SJSA1 (cell line): ENCODE results near the gene FBP1. TPM values are rescaled to one million over a fixed set of nuclear protein-coding genes. Genes with fewer than 3 reads are reported as not detected.

Source experiments
- DNase-seq, 2 experiments: peaks; one replicate each; pipeline ENCODE4 v3.0.0-alpha.2; 2015 to 2020; ENCODE audit warnings: low spot score in 2 of 2, low read depth in 1 of 2
- H3K27ac ChIP-seq: fragments of 250-450 bp; sonication (Bioruptor Pico); 2 replicates; pipeline ENCODE4 v1.5.1; 2020; ENCODE audit warnings: mild to moderate bottlenecking, moderate library complexity
- H3K27me3 ChIP-seq: fragments of 250-450 bp; sonication (Bioruptor Pico); replicated peaks from 2 replicates; pipeline ENCODE4 v1.5.1; 2020; ENCODE audit warnings: mild to moderate bottlenecking, moderate library complexity
- H3K36me3 ChIP-seq: fragments of 250-450 bp; sonication (Bioruptor Pico); 2 replicates; pipeline ENCODE4 v1.5.1; 2020; ENCODE audit warnings: mild to moderate bottlenecking
- H3K4me1 ChIP-seq: fragments of 250-450 bp; sonication (Bioruptor Pico); replicated peaks from 2 replicates; pipeline ENCODE4 v1.6.1; 2021; ENCODE audit warnings: mild to moderate bottlenecking
- H3K4me3 ChIP-seq: fragments of 250-450 bp; sonication (Bioruptor Pico); 2 replicates; pipeline ENCODE4 v1.5.1; 2020; ENCODE audit warnings: mild to moderate bottlenecking
- H3K9me3 ChIP-seq: fragments of 250-450 bp; sonication (Bioruptor Pico); replicated peaks from 2 replicates; pipeline ENCODE4 v1.5.1; 2020; ENCODE audit warnings: mild to moderate bottlenecking
- total RNA-seq: library from RNA; depleted of rRNA; stranded (reverse); fragments of >200 nt; shearing (Covaris generic); gene quantifications from 2 replicates; pipeline ENCODE4 v1.2.3, GENCODE V29; 2014; rRNA removed

FBP1 gene
- total RNA-seq: not detected in 2 replicates

DNA sequence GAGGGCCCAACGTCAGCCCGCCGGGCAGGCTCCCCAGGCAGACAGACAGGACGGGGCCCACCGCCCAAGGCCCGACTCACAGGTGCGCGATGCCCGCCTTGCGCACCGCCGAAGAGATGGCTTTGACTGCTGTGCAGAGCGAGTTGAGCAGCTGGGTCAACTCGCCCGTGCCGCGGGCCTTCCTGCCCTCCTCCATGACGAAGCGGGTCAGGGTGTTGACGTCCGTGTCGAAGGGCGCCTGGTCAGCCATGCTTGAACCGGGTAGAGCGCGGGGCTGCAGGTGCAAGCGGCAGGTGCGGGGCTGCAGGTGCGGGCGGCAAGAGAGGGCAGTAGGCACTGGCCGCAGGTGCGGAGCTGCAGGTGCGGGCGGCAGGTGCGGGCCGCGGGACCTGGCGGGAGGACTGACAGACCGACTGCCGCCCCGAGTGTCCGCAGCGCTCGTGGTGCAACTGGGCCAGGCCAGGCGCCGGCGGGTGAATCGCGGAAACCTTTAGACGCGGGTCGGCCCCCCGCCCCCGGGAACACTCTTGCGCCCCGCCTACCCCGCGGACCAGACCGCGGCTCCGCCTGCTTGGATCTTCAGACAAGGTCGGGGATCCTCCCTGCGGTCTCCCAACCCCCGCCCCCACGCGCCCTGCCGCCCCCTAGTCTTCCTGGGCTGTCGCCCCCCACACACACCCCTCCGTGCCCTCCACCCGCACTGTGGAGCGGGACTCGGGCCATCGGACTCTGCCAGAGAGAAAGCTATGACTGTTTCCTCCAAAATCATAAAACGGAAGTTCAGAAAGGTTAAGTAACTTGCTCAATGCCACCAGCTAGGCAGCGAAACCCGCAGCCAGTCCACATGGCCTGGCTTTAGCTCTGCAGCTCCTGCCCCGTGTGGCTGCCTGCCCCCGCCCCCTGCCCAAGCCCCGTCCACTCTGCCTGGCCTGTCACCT, at the start of gene FBP1:
Gene FBP1, minus strand, starts transcription at position 458 of the 938 bp plus-strand sequence. Its CDS starts 208 bp downstream, at position 250.
- Histone ChIP-seq H3K4me1 (no peaks in the 10 kb centered on the region), H3K27ac (no peak within 1 kb of the TSS), H3K9me3 (no peaks in the 10 kb centered on the region), H3K4me3 (no peak within 1 kb of the TSS), H3K36me3 (no peaks in the 10 kb centered on the region), H3K27me3 (peaks cover 8% of the 10 kb centered on the region; the same call in 1 of the 2 replicates)
- no peak for DNase-seq

DNA sequence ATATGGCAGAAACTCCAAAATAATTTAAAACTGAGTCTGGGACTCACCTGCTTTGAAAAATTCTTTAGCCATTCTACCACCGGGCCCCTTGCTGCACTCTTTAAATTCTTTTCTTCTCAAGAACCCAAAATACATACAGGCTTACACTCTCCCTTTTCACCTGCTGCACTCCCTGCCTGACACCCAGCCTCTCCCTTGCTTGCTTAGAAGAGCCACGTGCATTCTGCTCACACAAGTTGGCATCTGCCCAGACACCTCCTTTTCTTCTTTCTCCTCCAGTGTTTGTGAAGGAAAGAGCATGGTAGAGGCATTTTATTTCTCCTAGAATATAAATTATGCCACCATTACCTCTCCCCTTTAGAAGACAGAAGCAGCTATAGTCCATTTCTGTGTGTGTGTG, 48.1 kb upstream of the FBP1 start:
- no peaks in the 10 kb centered on the region for H3K4me1 ChIP-seq

DNA sequence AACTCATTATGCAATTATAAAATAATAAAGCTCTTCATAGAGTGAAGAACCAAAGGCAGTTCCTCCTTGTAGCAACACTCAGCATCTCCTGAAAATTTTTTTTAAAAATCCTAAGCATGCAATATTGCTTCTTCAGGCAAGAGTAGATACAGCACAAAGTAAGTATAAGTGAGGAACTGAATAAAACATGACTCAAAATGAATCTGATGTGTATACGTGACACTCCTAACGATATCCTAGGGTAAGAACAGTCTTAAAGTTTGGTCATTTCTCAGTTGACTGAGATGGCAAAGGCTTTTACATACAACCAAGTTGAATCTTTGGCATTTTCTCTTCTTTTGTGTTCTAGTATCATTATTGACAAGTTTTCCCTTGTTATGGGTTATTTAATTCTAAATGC, 46.0 kb upstream of the FBP1 start:
- Histone ChIP-seq H3K27me3 (no peaks in the 10 kb centered on the region), H3K9me3 (no peaks in the 10 kb centered on the region), H3K27ac (no peak overlapping the region), H3K4me3 (no peak overlapping the region), H3K36me3 (no peaks in the 10 kb centered on the region), H3K4me1 (no peaks in the 10 kb centered on the region)
- DNase-seq: no peak

More for the DNA sequence above, 48.1 kb upstream of the FBP1 start:
- H3K4me3 ChIP-seq: no peak overlapping the region
- H3K27me3 ChIP-seq: no peaks in the 10 kb centered on the region
- no peaks in the 10 kb centered on the region for H3K36me3 ChIP-seq
- H3K9me3 ChIP-seq: no peaks in the 10 kb centered on the region
- no peak for DNase-seq
- no peak overlapping the region for H3K27ac ChIP-seq

DNA sequence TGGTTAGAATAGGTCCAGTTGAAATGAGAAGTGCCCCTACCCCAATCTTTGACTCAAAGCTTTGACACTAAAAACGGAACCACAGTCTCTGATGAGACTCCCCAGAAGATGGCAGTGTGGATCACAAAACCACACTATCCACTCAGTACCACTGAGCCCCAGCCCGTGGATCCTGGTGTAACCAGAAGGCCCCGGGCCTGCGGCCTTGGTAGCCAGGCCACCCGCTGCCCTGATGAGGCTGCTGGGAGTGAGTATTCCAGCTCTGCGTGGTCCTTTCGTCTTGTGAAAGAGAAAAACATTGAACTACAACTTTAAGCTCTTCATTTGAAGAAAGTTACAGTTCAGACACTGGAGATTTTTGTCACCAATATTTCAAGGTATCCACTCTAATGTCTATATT, 42.2 kb upstream of the FBP1 start:
- peaks cover 4% of the 10 kb centered on the region for H3K4me1 ChIP-seq
- no peaks in the 10 kb centered on the region for H3K27me3 ChIP-seq
- no peaks in the 10 kb centered on the region for H3K36me3 ChIP-seq
- H3K27ac ChIP-seq: no peak overlapping the region
- DNase-seq: peak; percentile 66 to 79
- no peak overlapping the region for H3K4me3 ChIP-seq
- no peaks in the 10 kb centered on the region for H3K9me3 ChIP-seq

DNA sequence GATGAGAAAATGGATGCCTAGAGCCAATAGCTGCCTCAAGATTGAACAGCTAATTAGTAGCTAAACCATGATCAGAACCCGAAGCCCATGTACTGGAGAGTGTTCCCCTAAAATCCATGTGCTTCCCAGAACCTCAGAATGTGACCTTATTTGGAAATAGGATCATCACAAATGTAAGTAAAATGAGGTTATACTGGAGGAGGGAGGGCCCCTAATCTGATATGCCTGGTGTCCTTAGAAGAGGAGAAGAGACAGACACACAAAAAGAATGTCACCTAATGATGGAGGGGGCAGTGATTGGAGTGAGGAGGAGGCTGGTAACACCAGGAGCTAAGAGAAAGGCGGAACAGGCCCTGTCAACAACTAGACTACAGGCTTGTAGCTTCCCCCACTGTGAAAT, 41.3 kb upstream of the FBP1 start:
- Histone ChIP-seq H3K27ac (no peak overlapping the region), H3K4me1 (peaks cover 10% of the 10 kb centered on the region), H3K36me3 (no peaks in the 10 kb centered on the region), H3K9me3 (no peaks in the 10 kb centered on the region), H3K27me3 (no peaks in the 10 kb centered on the region), H3K4me3 (no peak overlapping the region)
- DNase-seq: no peak

DNA sequence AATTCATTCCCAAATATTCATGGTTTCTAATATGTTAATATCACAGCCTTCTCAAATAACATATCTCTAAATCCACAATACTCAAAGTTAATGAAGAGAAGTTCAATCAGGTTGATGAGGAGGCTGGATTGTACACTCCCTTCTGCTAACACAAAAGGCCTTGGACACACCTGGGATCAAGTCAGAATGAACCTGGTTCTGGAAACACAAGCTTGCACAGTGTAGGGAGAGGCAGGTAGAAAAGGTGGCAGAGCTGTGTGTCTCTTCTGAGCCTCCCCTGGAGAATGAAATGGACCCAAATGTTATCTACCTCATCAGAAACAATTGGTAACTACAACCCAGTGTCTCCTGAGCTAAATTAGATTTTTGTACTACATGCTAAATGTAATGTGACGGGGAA, 40.7 kb upstream of the FBP1 start:
- no peaks in the 10 kb centered on the region for H3K36me3 ChIP-seq
- no peak overlapping the region for H3K4me3 ChIP-seq
- H3K9me3 ChIP-seq: no peaks in the 10 kb centered on the region
- no peak overlapping the region for H3K27ac ChIP-seq
- H3K4me1 ChIP-seq: peaks cover 16% of the 10 kb centered on the region
- H3K27me3 ChIP-seq: no peaks in the 10 kb centered on the region
- DNase-seq: no peak

DNA sequence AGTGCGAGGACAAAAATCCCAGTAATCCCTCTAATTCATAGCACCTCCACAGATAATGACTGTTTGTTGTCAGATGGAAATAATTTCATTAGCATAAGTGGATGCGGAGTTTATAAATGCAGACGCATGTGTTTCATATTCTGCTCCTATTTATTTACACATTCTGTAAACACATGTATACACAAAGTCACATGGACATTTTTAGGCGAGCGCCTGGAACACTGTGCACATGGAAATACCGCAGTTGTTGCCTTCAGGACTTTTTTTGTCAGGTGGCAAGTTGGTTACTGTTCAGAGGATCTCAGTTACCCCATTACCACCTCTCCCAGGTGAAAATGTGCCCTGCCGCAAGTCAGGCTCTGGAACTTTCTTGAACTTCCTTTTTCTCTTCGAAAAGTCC, 40.3 kb upstream of the FBP1 start:
- Histone ChIP-seq H3K36me3 (no peaks in the 10 kb centered on the region), H3K4me3 (no peak overlapping the region), H3K27ac (no peak overlapping the region), H3K4me1 (peaks cover 20% of the 10 kb centered on the region), H3K9me3 (no peaks in the 10 kb centered on the region), H3K27me3 (no peaks in the 10 kb centered on the region)
- DNase-seq: no peak

DNA sequence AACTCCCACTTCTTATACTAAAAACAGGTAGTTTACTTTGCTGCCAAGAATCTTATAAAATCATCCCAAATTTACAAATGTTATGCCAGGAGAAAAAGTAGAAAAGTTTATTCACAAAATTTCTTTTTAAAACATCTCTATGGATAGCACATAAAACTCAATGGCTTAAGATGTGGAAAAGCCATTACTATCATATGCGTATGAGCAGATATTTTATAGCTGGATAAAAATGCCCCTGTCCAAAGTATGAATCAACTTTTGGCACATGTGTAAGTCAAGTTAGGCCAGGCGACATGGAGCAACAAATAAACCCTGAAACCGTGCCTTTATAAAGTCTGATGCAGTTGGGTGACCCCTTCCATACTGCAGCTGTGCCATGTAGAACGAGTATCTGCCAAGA, 38.6 kb upstream of the FBP1 start:
- Histone ChIP-seq H3K36me3 (no peaks in the 10 kb centered on the region), H3K27me3 (no peaks in the 10 kb centered on the region), H3K4me3 (no peak overlapping the region), H3K9me3 (no peaks in the 10 kb centered on the region), H3K27ac (no peak overlapping the region), H3K4me1 (peaks cover 34% of the 10 kb centered on the region)
- no peak for DNase-seq

DNA sequence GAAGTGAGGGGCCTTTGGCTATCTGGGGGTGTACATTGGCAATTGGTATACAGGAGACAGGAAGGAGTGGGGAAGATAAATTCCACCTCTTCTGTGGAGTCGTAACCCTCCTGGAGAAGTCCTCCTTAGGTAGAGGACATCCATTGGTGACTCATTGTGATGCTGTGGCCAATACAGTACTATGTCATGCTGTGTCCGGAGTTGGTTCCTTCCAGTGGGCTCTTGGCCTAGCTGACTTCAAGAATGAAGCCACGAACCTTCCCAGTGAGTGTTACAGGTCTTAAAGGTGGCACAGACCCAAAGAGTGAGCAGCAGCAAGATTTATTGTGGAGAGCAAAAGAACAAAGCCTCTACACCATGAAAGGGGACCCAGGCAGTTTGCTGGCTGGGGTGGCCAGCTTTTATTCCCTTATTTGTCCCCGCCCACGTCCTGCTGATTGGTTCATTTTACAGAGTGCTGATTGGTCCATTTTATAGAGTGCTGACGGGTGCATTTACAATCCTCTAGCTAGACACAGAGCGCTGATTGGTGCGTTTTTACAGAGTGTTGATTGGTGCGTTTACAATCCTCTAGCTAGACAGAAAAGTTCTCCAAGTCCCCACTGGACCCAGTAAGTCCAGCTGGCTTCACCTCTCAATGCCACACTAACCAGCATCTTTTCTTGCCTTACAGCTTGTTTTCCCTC, 37.3 kb upstream of the FBP1 start:
- no peaks in the 10 kb centered on the region for H3K9me3 ChIP-seq
- DNase-seq: no peak
- no peaks in the 10 kb centered on the region for H3K27me3 ChIP-seq
- H3K27ac ChIP-seq: no peak overlapping the region
- peaks cover 41% of the 10 kb centered on the region for H3K4me1 ChIP-seq
- no peaks in the 10 kb centered on the region for H3K36me3 ChIP-seq
- H3K4me3 ChIP-seq: no peak overlapping the region

DNA sequence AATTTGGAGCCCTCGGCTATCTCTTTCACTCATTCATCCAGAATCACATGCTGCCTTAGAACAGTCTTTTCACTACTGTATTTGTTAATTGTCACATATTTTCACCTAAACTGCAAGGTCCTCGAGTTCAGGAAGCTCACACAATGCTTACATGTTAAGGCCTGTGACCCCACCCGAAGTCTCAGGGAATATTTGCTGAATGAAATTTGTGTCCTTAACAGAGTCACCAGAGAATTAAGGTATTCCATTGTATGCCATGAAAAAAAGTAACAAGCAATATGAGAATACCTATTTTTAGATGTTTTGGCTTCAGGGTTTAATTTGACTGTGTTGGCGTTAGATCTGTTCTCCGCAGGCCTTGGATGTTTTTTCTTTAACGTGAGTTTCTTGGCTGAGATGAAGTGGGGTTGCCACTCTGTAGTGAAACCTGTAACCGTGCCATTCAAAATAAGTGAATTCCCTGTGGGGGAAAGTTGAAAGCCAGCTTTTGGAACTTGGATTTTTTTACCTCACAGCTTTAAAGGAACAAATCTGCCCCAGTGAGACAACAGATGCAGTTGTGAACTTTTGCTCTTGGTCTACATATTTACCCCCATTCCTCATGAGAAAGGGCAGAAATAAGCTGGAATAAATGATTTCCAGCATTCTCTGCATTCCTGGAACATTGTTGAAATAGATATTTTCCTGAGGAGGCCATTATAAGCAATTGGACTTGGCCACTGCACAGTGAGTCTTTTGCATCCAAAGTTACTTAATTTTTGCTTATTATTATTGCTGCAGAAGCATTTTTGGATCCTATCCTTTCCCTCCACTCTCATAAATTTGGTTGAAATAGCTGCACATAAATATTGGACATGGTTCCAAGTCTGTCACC, 35.9 kb upstream of the FBP1 start:
- Histone ChIP-seq H3K27me3 (no peaks in the 10 kb centered on the region), H3K36me3 (no peaks in the 10 kb centered on the region), H3K9me3 (no peaks in the 10 kb centered on the region), H3K4me3 (no peak overlapping the region), H3K4me1 (peaks cover 41% of the 10 kb centered on the region), H3K27ac (peak overlapping the region; percentile 79)
- DNase-seq: peak in 1 of 2 experiments; percentile 53

DNA sequence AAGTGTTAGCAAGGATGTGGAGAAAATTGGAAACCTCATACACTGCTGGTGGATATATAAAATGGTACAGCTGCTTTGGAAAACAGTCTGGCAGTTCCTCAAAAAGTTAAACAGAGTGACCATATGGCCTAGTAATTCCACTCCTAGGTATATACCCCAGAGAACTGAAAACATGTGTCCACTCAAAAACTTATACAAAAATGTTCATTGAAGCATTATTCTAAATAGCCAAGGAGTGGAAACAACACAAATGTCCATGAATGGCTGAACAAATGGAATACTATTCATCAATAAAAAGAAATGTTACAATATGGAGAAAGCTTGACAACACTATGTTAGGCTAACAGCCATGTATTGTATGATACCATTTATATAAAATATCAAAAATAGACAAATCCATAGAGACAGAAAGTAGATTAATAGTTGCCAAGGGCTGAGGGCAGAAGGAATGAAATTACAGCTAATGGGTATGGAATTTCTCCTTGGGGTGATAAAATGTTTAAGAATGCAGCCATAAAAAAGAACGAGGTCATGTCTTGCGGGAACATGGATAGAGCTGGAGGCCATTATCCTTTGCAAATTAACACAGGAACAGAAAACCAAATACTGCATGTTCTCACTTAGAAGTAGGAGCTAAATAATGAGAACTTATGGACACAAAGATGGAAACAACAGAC, 33.6 kb upstream of the FBP1 start:
- peaks cover 37% of the 10 kb centered on the region for H3K4me1 ChIP-seq
- peak in 1 of 2 experiments; percentile 77 for DNase-seq
- H3K27me3 ChIP-seq: no peaks in the 10 kb centered on the region
- H3K27ac ChIP-seq: peak overlapping the region; percentile 83
- H3K9me3 ChIP-seq: no peaks in the 10 kb centered on the region
- H3K36me3 ChIP-seq: no peaks in the 10 kb centered on the region
- no peak overlapping the region for H3K4me3 ChIP-seq

DNA sequence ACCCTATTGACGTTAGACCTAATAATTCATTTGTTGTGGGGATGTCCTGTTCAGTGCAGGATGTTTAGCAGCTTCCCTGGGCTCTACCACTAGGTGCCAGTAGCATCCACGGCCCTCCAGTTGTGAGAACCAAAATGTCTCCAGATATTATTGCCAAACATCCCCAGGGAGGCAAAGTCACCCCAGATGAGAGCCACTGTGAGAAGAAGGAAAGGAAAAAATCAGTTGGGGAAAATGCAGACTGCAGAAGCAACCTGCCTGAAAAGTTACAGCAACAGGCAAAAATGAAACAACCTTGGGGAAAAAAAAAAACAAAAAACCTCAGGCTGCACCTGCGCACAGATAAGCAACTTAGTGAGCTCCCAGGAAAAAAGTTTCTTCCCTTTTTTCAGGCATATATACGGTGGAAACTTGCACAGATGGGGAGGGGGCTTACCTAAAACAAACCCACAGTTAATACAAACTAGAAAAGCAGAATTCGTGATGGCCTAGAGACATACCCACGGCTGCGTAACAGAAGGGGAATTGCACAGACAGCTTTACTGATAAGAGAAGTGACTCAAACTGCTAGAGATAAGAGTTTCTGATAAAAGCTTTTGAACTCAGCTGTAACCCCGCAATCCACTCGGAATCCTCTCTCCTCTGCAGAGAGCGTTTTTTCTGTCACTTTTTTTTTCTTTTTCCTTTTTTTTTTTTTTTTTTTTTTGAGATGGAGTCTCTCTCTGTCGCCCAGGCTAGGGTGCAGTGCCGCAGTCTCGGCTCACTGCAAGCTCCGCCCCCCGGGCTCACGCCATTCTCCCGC, 29.8 kb upstream of the FBP1 start:
- H3K4me1 ChIP-seq: peaks cover 18% of the 10 kb centered on the region
- H3K36me3 ChIP-seq: no peaks in the 10 kb centered on the region
- DNase-seq: peak; percentile 25 to 53
- no peak overlapping the region for H3K4me3 ChIP-seq
- no peaks in the 10 kb centered on the region for H3K9me3 ChIP-seq
- no peaks in the 10 kb centered on the region for H3K27me3 ChIP-seq
- no peak overlapping the region for H3K27ac ChIP-seq
